ENCODE measurements around the gene KLHL13. TPM values are rescaled to one million over a fixed set of nuclear protein-coding genes. Genes with fewer than 3 reads are reported as not detected.

KLHL13 gene
- total and polyA plus RNA-seq, 10 of the 15 experiments (the other 5 are each of a cell fraction or from before 2014, with no cell fraction given) = 8.2 to 34.1 (median 13.8) TPM

- Histone ChIP-seq H3K79me2 (ENCODE audit: control insufficient read depth, insufficient read depth, low read length) (no peaks in the 10 kb centered on the region), H3K9me3 (replicated peaks; ENCODE audit: control insufficient read depth, insufficient read depth, low read length) (no peaks in the 10 kb centered on the region; the same call in 2 of the 3 replicates), H3K4me2 (ENCODE audit: control insufficient read depth, insufficient read depth) (no peak overlapping the region), H3K4me1 (ENCODE audit: control insufficient read depth, insufficient read depth, low read length) (no peaks in the 10 kb centered on the region), H3K27ac (ENCODE audit: control insufficient read depth, insufficient read depth) (no peak overlapping the region), H2AFZ (ENCODE audit: control insufficient read depth, low read depth, low read length) (no peak overlapping the region), H3K36me3 (ENCODE audit: control insufficient read depth in 2 of 2, insufficient read depth in 2 of 2, low read length in 1 of 2) (no peaks in the 10 kb centered on the region), H3K27me3 (replicated peaks in 1 of 2; ENCODE audit: control insufficient read depth in 2 of 2, insufficient read depth in 2 of 2, low read length in 1 of 2) (no peaks in the 10 kb centered on the region), H3K4me3 (no peak overlapping the region), H4K20me1 (ENCODE audit: control insufficient read depth, insufficient read depth) (no peaks in the 10 kb centered on the region), H3K9ac (ENCODE audit: control insufficient read depth, insufficient read depth, low read length) (no peak overlapping the region)
- BruUV-seq (replicated peaks) = no TSS peak
- POLR2A ChIA-PET = no interaction called here
- CTCF ChIA-PET = no interaction called here
- ATAC-seq (no peak), FAIRE-seq (no peak), DNase-seq (ENCODE audit: low read depth, low spot score) (no peak)
- 0% methylated on average over 1 of the region's 1 CpG for WGBS (ENCODE audit: insufficient coverage, insufficient replicate concordance, low lambda C conversion rate, missing lambda C conversion rate)
- intact Hi-C loops (cut with micrococcal nuclease; ENCODE audit: unreplicated experiment) (no loop called here), in situ Hi-C loops (cut with MboI) (no loop called here)
- RAD21 ChIA-PET (ENCODE audit: unreplicated experiment) = no interaction called here
- SMC1A ChIA-PET (ENCODE audit: uncharacterized antibody, unreplicated experiment) = no interaction called here
- no peak for TF ChIP-seq FOXM1 (IDR thresholded peaks at IDR 0.05; ENCODE audit: low read depth, low read length)
- TF ChIP-seq MYB (IDR thresholded peaks at IDR 0.05; ENCODE audit: borderline replicate concordance, low read depth, low read length) = no peak
- no peak for TF ChIP-seq SMARCA5 (IDR thresholded peaks at IDR 0.05)
- TF ChIP-seq MTA2 (IDR thresholded peaks at IDR 0.05; ENCODE audit: low read depth) = no peak
- no peak for TF ChIP-seq BCL3 (IDR thresholded peaks at IDR 0.05; ENCODE audit: borderline replicate concordance, insufficient read depth, low read depth, low read length, poor library complexity, severe bottlenecking)
- no peak for TF ChIP-seq RUNX3 (IDR thresholded peaks at IDR 0.05; ENCODE audit: low read length)
- no peak for TF ChIP-seq E2F4 (IDR thresholded peaks at IDR 0.05; ENCODE audit: low read depth, low read length)
- no peak for TF ChIP-seq JUNB (IDR thresholded peaks at IDR 0.05)
- no peak for TF ChIP-seq PRDM15 (CRISPR knock-in tag; IDR thresholded peaks at IDR 0.05)
- TF ChIP-seq BCL11A (IDR thresholded peaks at IDR 0.05; ENCODE audit: low read depth, low read length) = no peak
- no peak for TF ChIP-seq NRF1 (conservative IDR thresholded peaks at IDR 0.05; ENCODE audit: low read depth, low read length)
- no peak for TF ChIP-seq BACH1 (IDR thresholded peaks at IDR 0.05; ENCODE audit: borderline replicate concordance)
- TF ChIP-seq PBX3 (IDR thresholded peaks at IDR 0.05; ENCODE audit: insufficient replicate concordance, low read depth, low read length) = no peak
- TF ChIP-seq CHD1 (IDR thresholded peaks at IDR 0.05; ENCODE audit: low read depth, low read length) = no peak
- TF ChIP-seq CTCF (IDR thresholded peaks at IDR 0.05 in 2 of 3, conservative IDR thresholded peaks at IDR 0.05 in 1 of 3; ENCODE audit: control insufficient read depth in 2 of 3, extremely low read depth in 1 of 3, insufficient read depth in 1 of 3, low read depth in 3 of 3, low read length in 3 of 3) = no peak
- no peak for TF ChIP-seq EZH2 (IDR thresholded peaks at IDR 0.05; ENCODE audit: borderline replicate concordance, control insufficient read depth, low read depth, low read length)
Measured at GRCh38 chrX:118026631-118027030, 90.0 kb downstream of the KLHL13 start.

All from GM12878 (cell line).